NCI-H748 (cell line): ENCODE results near the gene ANKRD31.
"Not testable (repeated sequence)": the region's sequence is repeated elsewhere in the genome, so short reads cannot be mapped to it uniquely, and the experiment has no call there.

Experiments
- DNase-seq: peaks from one replicate; lab custom pipeline; 2025; ENCODE audit not compliant: unreplicated experiment; lab: John Stamatoyannopoulos, UW

Gene ANKRD31

GRCh38 chr5:75225506-75225905 is 11.2 kb downstream of the ANKRD31 start:
- DNase-seq: no peak

- not testable (repeated sequence) for DNase-seq
These were observed 15.9 kb downstream of the ANKRD31 start for GRCh38 chr5:75220787-75221186.

GRCh38 chr5:75214928-75215327 is 21.8 kb downstream of the ANKRD31 start:
- no peak for DNase-seq

DNA sequence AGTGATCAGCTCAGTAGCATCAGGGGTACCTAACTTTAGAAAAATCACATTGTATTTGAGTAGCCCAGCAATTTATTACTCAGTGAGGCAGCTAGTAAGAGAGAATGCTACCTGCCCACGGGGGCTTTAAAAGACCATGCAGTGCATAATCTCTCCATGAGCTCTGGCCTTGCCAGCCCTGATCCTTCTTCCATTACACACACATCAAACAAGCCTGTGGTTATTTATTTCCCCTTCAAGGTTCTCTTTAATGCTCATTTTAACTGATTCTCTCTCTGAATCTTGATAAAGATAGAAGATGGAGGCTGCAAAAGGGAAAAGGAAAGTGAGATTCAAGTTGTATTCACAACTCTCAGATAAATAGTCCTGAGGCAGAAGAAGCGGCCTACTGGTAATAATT is 22.3 kb downstream of the ANKRD31 start:
- no peak for DNase-seq

GRCh38 chr5:75203604-75204003 is 33.1 kb downstream of the ANKRD31 start:
- no peak for DNase-seq

GRCh38 chr5:75202935-75203334 is 33.7 kb downstream of the ANKRD31 start:
- DNase-seq: no peak

- no peak for DNase-seq
These were observed 35.9 kb downstream of the ANKRD31 start for GRCh38 chr5:75200776-75201175.

DNA sequence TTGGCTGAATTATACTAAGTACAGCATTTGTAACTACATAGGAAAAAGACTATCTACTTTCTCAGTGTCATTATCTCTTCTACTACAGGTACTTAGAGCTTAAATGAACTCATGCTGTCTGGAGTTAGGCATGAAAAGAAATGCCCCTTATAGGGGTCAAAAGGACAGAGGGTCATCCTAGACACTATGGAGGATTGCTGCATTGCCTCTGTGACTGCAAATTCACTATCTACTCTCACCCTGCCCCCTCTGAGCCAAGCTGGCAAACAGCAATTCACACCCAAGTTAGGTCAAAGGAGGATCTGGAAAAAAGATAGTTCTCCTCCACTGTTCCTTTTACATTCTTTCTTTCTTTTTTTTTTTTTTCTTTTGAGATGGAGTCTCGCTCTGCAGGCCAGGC is 36.7 kb downstream of the ANKRD31 start:
- DNase-seq: no peak

GRCh38 chr5:75199071-75199470 is 37.6 kb downstream of the ANKRD31 start:
- no peak for DNase-seq

DNA sequence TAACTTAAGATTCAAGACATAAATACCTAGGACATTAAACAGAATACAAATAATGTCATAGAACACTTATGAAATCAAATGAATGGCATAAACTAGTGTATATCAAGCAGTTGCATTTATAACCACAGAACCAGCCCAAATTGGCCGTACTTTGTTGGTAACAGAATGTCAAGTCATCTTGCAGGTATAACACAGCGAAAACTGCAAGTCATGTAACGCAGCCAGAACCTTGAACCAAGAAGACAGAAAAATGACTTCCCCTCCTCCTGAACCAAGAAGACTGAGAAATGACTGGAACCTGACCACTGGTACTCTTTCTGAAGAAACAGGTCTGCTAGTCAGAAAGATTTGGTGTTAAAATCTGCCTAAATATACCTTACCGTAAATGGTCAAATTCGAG is 38.9 kb downstream of the ANKRD31 start:
- no peak for DNase-seq

DNA sequence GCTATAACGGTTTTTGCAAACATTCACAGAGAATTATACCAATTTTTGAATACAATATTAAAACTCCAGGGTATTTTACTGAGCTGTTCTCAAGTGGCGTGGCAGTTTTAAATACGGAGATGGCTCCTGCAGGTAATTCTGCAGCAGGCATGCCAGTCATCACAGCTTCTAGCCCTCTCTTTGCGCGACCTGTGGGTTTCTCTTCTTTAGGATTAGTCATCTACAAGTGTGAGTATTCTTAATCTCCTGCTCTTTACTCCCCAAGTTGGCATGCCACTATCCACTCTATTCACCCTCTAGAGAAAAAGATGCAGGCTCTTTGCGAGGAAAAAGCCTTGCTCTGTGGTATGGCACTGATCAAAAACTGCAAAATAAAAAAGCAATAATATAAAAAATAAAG is 43.9 kb downstream of the ANKRD31 start:
- no peak for DNase-seq

DNA sequence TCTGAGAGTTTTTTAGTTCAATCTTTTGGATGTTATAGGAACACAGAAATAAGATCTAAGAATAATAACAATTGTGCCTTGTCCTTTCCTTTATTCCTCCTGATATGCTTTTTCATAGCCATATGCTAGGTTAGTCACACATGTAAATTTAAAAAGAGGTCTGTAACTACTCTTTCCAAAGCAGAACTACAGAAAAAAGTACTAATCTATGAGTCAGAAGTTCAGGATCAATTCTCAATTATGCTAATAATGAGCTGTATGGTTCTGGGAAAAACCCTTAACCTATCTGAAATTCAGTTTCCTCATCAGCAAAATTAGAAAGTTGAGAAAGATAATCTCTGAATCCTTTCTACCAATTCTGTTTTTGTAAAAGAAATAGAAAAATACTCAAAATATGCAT is 44.4 kb downstream of the ANKRD31 start:
- DNase-seq: no peak

DNA sequence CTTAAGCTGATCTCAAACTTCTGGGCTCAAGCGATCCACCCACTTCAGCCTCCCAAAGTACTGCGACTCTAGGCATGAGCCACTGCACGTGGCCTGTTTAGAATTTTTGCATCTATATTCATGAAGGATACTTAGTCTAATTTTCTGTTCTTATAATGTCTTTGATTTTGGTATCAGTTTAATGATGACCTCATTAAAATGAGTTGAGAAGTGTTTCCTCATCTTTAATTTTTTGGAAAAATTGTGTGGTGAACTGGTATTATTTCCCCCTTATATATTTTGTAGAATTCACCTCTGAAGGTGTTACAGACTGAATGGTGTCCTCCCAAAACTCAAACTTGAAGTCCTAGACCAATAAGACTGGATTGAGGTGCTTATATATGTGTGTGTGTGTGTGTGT is 46.5 kb downstream of the ANKRD31 start:
- no peak for DNase-seq

DNA sequence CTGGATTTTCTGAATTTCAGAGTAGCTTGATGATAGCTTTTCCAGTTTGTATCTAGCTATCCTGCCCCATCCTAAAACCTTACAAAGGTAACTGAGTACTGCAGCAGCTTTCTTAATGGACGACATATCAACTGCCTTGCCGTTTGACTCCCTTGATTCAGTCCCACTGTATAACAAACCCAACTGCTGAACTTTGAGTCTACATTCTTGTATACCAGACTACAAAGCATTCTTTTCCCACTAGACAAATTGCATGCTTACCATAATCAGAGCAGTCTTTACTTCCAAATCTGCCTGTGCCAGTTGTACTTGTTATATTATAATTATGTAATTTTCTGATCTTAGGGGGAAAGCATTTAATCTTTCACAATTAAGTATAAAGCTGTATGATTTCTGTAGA is 47.3 kb downstream of the ANKRD31 start:
- DNase-seq: no peak

GRCh38 chr5:75185763-75186162 is 50.9 kb downstream of the ANKRD31 start:
- no peak for DNase-seq

DNA sequence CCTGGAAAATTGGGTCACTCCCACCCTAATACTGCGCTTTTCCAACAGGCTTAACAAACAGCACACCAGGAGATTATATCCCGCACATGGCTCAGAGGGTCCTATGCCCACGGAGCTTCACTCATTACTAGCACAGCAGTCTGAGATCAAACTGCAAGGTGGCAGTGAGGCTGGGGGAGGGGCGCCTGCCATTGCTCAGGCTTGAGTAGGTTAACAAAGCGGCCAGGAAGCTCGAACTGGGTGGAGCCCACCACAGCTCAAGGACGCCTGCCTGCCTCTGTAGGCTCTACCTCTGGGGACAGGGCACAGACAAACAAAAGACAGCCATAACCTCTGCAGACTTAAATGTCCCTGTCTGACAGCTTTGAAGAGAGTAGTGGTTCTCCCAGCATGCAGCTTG is 60.7 kb downstream of the ANKRD31 start:
- not testable (repeated sequence) for DNase-seq

DNA sequence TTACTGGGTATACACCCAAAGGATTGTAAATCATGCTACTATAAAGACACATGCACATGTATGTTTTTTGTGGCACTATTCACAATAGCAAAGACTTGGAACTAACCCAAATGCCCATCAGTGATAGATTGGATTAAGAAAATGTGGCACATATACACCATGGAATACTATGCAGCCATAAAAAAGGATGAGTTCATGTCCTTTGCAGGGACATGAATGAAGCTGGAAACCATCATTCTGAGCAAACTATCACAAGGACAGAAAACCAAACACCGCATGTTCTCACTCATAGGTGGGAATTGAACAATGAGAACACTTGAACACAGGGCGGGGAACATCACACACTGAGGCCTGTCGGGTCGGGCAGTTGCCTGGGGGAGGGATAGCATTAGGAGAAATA is 61.8 kb downstream of the ANKRD31 start:
- DNase-seq: not testable (repeated sequence)

DNA sequence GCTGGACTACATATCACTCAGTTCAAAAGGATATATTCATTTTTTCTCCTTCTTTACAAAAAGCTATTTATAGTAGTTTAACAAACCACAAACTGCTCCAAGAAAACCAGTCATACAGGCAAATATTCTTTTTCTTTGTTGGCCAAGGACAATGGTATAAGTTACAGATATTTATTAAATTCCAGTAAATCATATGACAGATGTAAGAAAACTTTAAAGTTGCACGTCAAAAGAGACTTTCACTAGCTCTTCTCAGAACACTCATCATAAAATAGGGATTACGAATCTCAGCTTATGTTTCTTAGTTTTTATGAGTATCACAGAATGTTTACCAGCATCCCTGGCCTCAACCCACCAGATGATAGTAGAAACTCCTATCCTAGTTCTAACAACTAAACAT is 67.2 kb downstream of the ANKRD31 start:
- no peak for DNase-seq

DNA sequence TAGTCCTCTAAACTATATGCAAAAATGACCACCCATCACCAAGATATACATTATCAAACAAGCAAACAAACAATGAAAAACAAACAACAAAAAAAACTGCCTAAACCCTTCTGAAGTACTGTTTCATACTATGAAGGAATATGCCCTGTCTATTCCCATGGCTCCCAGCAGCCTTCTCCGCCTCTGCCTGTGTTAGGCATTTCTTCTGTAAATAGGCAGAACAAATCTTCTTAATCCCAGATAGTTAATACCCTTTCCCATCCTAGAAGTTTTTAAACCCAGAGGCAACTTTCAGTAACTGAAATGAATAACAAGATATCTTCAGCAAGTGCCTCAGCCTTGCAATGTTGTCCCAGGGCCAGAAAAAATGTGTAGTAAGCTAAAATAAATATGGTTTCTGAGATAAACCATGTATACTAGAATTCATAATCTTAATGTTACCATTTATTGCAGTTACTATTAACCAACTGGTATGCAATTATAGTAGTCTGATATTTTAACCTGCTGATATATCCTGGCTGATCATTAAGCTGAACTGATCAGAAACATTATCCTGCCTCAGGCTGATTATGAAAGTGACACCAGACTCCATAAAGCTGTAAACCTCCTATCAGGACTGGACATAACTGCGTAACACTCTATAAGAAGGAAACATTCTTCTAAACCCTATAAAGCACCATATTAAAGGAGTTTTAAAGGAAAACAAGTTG is 68.5 kb downstream of the ANKRD31 start:
- DNase-seq: no peak

- DNase-seq: no peak
These were observed 69.3 kb downstream of the ANKRD31 start for GRCh38 chr5:75167345-75167744.

DNA sequence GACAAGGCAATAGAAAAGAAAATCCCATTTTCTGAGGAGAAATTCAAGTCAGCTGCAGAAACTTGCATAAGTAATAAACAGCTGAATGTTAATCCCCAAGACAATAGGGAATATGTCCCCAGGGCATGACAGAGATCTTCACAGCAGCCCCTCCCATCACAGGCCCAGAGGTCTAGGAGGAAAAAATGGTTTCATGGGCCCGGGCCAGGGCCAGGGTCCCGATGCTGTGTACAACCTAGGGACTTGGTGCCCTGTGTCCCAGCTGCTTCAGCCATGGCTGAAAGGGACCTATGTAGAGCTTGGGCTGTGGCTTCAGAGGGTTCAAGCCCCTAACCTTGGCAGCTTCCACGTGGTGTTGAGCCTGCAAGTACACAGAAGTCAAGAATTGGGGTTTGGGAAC is 75.2 kb downstream of the ANKRD31 start:
- not testable (repeated sequence) for DNase-seq

DNA sequence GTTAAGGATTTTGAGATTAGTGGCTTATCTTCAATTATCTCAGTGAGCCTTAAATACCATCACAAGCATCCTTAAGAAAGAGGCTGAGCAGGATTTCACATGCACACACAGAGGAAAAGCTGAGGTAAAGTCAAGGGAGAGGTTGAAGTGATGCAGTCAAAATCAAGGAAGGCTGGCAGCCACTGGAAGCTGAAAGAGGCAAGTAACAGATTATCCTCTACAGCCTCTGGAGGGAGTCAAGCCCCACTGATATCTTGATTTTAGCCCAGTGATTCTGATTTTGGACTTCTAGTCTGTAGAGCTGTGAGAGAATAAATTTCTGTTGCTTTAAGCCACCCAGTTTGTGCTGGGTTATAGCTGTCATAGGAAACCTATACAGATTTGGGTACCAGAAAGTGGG is 80.1 kb downstream of the ANKRD31 start:
- peak; percentile 9 for DNase-seq

- no peak for DNase-seq
These were observed 83.8 kb downstream of the ANKRD31 start for GRCh38 chr5:75152860-75153259.
